ENCODE results near the gene ZRANB3. TPM values are rescaled to one million over a fixed set of nuclear protein-coding genes. Genes with fewer than 3 reads are reported as not detected.
"Not testable (repeated sequence)": the region's sequence is repeated elsewhere in the genome, so short reads cannot be mapped to it uniquely, and the experiment has no call there.

ZRANB3 gene
- total RNA-seq: 1.9 and 2.2 TPM in 2 replicates

DNA sequence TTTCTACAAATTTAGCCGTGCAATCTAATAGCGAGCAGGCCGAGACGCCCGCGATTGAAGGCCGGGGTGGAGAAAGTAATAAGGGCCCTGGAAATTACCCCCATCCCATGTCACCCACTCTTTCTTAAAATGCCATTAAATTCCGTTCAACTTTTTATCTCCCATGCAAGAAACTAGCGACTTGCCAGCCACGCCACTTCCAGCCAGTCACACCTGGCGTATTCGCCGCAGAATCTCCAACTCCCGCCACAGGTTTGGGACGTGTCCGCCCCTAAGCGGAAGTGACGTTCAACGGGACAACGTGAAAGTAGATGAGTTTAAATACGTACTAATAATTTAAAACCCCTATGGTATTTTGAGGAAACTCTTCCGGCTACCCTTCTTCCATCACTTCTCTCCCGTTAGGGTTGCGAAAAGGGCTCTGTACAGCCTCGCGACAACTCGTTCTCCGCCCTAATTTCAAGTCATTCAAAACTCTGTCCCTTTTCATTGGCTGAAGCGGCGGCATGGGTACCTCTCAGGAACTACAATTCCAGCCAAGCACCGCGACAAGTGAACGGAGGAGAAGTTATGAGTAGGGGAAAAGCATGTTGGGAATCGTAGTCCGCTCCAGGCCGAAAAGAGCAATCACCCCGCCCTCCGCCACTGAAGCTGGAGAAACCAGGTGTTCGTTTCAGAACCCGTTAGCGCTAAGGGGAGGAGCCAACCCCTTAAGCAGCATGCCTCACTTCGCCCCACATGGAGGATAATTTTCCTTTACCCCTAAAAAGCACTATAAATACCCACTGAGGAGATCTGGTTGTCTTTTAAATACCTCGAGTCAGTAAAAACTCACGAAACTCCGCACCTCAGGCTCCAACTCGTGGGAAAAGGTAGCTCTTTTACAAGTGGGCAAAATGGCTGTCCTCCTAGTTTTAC lies at the start of gene ZRANB3:
Gene ZRANB3 (minus strand): TSS at position 906 of the 918 bp plus-strand sequence.
- DNase-seq (ENCODE audit: extremely low read depth, low read depth, low spot score): peak; percentile 97

GRCh38 chr2:135573620-135574019 lies 42.6 kb upstream of the ZRANB3 start:
- DNase-seq (ENCODE audit: extremely low read depth, low read depth, low spot score): no peak

DNA sequence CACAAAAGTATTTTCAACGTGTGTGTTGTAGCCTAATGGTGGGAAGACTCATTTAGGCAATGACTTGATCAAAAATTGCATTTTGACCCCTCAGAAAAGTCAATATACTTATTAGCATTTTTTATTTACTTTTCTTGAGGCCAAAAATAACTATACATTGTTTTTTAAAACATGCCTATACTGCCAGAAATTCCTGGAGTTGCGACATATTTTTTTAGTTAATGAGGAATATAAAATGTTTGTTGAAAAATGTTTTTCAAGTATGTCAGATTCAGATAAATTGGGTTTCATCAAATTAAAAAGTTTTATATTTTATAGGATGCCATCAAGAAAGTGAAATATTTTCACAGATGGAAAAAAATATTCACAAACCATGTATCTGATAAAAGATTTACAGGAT lies 39.9 kb upstream of the ZRANB3 start:
- DNase-seq (ENCODE audit: extremely low read depth, low read depth, low spot score): no peak

DNA sequence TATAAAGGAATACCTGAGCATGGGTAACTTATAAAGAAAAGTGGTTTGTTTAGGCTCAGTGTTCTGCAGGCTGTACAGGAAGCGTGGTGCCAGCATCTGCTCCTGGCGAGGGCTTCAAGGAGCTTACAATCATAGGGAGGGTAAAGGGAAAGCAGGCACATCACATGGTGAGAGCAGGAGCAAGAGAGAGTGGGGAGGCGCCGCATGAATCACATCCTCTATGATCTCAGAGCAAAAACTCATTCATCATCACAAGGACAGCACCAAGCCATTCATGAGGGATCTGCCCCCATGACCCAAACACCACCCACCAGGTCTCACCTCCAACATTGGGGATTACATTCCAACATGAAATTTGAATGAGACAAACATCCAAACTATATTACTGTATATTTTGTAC lies 32.8 kb upstream of the ZRANB3 start:
- DNase-seq (ENCODE audit: extremely low read depth, low read depth, low spot score): no peak

- DNase-seq (ENCODE audit: extremely low read depth, low read depth, low spot score): no peak
Observed at GRCh38 chr2:135561925-135562324, 30.9 kb upstream of the ZRANB3 start.

DNA sequence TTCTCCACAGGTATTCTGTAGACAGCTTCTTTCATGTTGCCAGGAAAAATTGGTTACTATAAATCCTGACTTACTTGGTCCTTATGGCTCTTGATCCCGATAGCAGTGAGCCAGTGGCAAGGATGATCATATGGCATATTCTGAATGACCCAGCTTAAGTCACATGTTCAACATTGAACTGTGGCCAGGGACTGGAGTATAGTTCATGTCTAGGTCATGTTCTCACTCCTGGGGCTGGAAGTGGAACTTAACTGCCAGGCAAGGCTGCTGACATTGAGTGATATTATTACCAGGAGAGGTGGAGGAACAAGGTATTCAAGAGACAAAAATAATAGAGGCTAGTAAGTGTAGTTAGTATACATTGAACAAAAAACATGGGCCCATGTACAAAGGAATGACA lies 26.5 kb upstream of the ZRANB3 start:
- no peak for DNase-seq (ENCODE audit: extremely low read depth, low read depth, low spot score)

DNA sequence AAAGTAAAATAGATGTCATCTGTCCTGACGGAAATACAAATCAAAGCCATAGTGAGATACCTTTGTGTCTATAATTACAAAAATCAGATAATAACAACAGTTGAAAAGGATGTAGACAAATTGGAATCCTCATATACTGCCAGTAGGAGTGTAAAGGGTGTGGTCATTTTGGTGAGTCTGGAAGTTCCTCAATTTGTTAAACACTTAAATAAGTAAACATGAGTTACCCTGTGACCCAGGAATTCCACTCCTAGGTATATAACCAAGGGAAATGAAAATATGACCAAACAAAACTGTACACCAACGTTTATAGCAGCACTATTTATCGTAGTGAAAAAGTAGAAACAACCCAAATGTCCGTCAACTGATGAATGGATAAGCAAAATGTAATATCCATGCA lies 24.3 kb upstream of the ZRANB3 start:
- DNase-seq (ENCODE audit: extremely low read depth, low read depth, low spot score): no peak

GRCh38 chr2:135552887-135553286 lies 21.9 kb upstream of the ZRANB3 start:
- no peak for DNase-seq (ENCODE audit: extremely low read depth, low read depth, low spot score)

GRCh38 chr2:135551356-135551755 lies 20.3 kb upstream of the ZRANB3 start:
- DNase-seq (ENCODE audit: extremely low read depth, low read depth, low spot score): no peak

DNA sequence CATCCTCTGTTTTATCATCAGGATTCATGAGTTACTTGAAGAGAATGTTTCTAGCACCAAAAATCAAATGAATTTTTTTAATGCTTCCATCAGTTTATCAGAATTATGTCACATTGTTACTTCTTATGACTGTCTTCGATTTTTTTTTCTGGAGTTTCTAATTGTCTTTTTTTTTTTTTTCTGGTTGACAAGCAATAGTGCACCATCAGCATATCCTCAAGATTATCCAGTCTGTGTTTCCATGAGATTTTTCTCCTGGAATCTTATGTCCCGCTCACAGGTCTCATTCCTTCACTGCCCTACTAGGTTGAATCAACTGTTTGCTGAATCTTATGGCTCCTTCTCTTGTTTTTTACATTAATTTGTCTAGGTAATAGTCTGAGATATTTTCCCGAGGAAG lies 16.3 kb upstream of the ZRANB3 start:
- no peak for DNase-seq (ENCODE audit: extremely low read depth, low read depth, low spot score)

GRCh38 chr2:135546436-135546835 lies 15.4 kb upstream of the ZRANB3 start:
- no peak for DNase-seq (ENCODE audit: extremely low read depth, low read depth, low spot score)

- DNase-seq (ENCODE audit: extremely low read depth, low read depth, low spot score): not testable (repeated sequence)
Observed at GRCh38 chr2:135533545-135533944, 2.5 kb upstream of the ZRANB3 start.

GRCh38 chr2:135532581-135532980 lies 1.6 kb upstream of the ZRANB3 start:
- DNase-seq (ENCODE audit: extremely low read depth, low read depth, low spot score): no peak

GRCh38 chr2:135531231-135532197 lies 496 bp upstream of the ZRANB3 start, which contains the start of gene R3HDM1:
Gene R3HDM1 (plus strand): TSS chr2:135531484. CDS start chr2:135604846, 73,362 bp downstream.
- peak; percentile 100 for DNase-seq (ENCODE audit: extremely low read depth, low read depth, low spot score)

DNA sequence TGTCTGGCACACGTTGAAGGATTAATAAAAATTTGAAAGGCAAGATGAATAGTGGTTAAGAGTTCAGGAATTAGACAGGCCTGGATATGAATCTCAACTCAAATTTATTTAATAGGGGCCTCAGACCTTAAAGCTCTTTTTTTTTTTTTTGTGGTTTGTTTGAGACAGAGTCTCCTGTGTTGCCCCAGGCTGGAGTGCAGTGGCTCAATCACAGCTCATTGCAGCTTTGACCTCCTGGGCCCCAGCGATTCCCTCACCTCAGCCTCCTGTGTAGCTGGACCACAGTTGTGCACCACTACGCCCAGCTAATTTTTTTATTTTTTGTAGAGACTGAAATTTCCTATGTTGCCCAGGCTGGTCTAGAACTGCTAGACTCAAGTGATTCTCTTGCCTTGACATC lies 3.0 kb downstream of the ZRANB3 start:
- no peak for DNase-seq (ENCODE audit: extremely low read depth, low read depth, low spot score)

DNA sequence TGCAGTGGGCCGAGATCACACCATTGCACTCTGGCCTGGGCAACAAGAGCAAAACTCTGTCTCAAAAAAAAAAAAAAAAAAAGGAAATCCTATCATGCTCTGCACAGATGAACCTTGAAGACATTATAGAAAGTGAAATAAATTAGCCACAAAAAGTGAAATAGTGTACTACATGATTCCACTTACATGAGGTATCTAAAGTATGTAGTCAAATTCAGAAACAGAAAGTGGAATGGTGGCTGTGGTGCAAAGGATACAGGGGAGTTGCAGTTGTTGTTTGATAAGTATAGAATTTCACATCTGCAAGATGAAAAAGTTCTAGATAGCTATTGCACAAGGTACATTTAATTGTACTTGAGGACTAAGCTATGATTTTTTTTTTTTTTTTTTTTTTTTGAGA lies 5.2 kb downstream of the ZRANB3 start:
- no peak for DNase-seq (ENCODE audit: extremely low read depth, low read depth, low spot score)

DNA sequence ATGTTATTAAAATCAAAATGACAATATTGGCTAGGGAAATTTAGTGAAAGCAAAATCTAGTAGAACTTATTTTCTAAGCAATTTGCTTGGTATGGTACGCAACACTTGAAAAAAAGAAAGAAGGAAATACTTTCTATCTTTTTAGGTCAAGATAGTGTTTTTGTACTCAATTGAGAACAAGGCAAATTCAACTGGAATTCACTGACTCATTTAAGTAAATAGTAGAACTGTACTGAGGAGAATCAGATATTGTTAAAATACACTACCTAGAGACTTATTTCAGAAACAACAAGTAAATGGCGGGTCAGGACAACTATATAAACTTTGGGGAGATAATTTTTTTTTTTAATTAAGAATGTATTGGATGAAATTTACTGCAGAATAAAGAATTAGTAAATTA lies 18.9 kb downstream of the ZRANB3 start:
- DNase-seq (ENCODE audit: extremely low read depth, low read depth, low spot score): no peak

GRCh38 chr2:135510577-135510976 lies 20.4 kb downstream of the ZRANB3 start:
- DNase-seq (ENCODE audit: extremely low read depth, low read depth, low spot score): no peak

- DNase-seq (ENCODE audit: extremely low read depth, low read depth, low spot score): no peak
Observed at GRCh38 chr2:135504811-135505210, 26.2 kb downstream of the ZRANB3 start.

- not testable (repeated sequence) for DNase-seq (ENCODE audit: extremely low read depth, low read depth, low spot score)
Observed at GRCh38 chr2:135498588-135498987, 32.4 kb downstream of the ZRANB3 start.

DNA sequence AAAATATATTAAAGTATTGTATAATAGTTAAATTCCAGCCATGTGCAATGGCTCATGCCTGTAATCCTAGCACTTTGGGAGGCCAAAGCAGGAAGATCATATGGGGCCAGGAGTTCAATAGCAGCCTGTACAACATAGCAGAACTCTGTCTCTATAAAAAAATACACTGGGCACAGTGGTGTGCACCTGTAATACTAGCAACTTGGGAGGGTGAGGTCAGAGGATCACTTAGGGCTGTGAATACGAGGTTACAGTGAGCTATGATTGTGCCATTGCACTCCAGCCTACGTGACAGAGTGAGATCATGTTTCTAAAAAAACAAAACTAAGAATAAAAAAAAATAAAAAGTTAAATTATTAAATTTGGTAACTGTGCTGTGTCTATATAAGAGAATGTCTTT lies 36.1 kb downstream of the ZRANB3 start:
- DNase-seq (ENCODE audit: extremely low read depth, low read depth, low spot score): no peak

Data from glomerular endothelial cell (primary cell).